ENCODE results near the gene KDM5C.

The KDM5C gene

GRCh38 chrX:53247928-53248327, 22.9 kb upstream of the KDM5C start:
- Histone ChIP-seq H3K27ac (ENCODE audit: low read depth, low read length) (no peak overlapping the region), H3K4me1 (ENCODE audit: insufficient read depth, low read length) (no peaks in the 10 kb centered on the region), H3K27me3 (ENCODE audit: insufficient read depth, low read length) (no peaks in the 10 kb centered on the region), H3K36me3 (ENCODE audit: insufficient read depth, low read length) (peaks cover 13% of the 10 kb centered on the region), H3K9me3 (ENCODE audit: insufficient read depth, low read depth, low read length) (no peaks in the 10 kb centered on the region), H3K4me3 (ENCODE audit: low read length) (no peak overlapping the region), H3K9ac (ENCODE audit: low read depth, low read length) (no peak overlapping the region)
- WGBS = 94% methylated on average over 10 of the region's 10 CpGs

- WGBS = 95% methylated on average over 2 of the region's 2 CpGs
- Histone ChIP-seq H3K27ac (ENCODE audit: low read depth, low read length) (no peak overlapping the region), H3K9ac (ENCODE audit: low read depth, low read length) (no peak overlapping the region), H3K4me3 (ENCODE audit: low read length) (no peak overlapping the region), H3K4me1 (ENCODE audit: insufficient read depth, low read length) (no peaks in the 10 kb centered on the region), H3K27me3 (ENCODE audit: insufficient read depth, low read length) (no peaks in the 10 kb centered on the region), H3K36me3 (ENCODE audit: insufficient read depth, low read length) (peaks cover 17% of the 10 kb centered on the region), H3K9me3 (ENCODE audit: insufficient read depth, low read depth, low read length) (no peaks in the 10 kb centered on the region)
Measured at GRCh38 chrX:53246231-53246630, 21.2 kb upstream of the KDM5C start.

GRCh38 chrX:53244610-53245009, 19.6 kb upstream of the KDM5C start:
- no peak overlapping the region for H3K27ac ChIP-seq (ENCODE audit: low read depth, low read length)
- no peaks in the 10 kb centered on the region for H3K4me1 ChIP-seq (ENCODE audit: insufficient read depth, low read length)
- H3K9ac ChIP-seq (ENCODE audit: low read depth, low read length) = no peak overlapping the region
- H3K4me3 ChIP-seq (ENCODE audit: low read length) = no peak overlapping the region
- no peaks in the 10 kb centered on the region for H3K27me3 ChIP-seq (ENCODE audit: insufficient read depth, low read length)
- no CpG with 5 or more reads among the region's 1 CpG for WGBS
- H3K9me3 ChIP-seq (ENCODE audit: insufficient read depth, low read depth, low read length) = no peaks in the 10 kb centered on the region
- H3K36me3 ChIP-seq (ENCODE audit: insufficient read depth, low read length) = peaks cover 22% of the 10 kb centered on the region

- H3K4me1 ChIP-seq (ENCODE audit: insufficient read depth, low read length) = no peaks in the 10 kb centered on the region
- H3K36me3 ChIP-seq (ENCODE audit: insufficient read depth, low read length) = peaks cover 17% of the 10 kb centered on the region
- no peak overlapping the region for H3K27ac ChIP-seq (ENCODE audit: low read depth, low read length)
- no peak overlapping the region for H3K4me3 ChIP-seq (ENCODE audit: low read length)
- H3K27me3 ChIP-seq (ENCODE audit: insufficient read depth, low read length) = no peaks in the 10 kb centered on the region
- no peak overlapping the region for H3K9ac ChIP-seq (ENCODE audit: low read depth, low read length)
- 95% methylated on average over 4 of the region's 4 CpGs for WGBS
- no peaks in the 10 kb centered on the region for H3K9me3 ChIP-seq (ENCODE audit: insufficient read depth, low read depth, low read length)
Measured at GRCh38 chrX:53242310-53242709, 17.3 kb upstream of the KDM5C start.

- Histone ChIP-seq H3K36me3 (ENCODE audit: insufficient read depth, low read length) (peaks cover 14% of the 10 kb centered on the region), H3K9ac (ENCODE audit: low read depth, low read length) (no peak overlapping the region), H3K4me3 (ENCODE audit: low read length) (no peak overlapping the region), H3K27me3 (ENCODE audit: insufficient read depth, low read length) (no peaks in the 10 kb centered on the region), H3K4me1 (ENCODE audit: insufficient read depth, low read length) (no peaks in the 10 kb centered on the region), H3K27ac (ENCODE audit: low read depth, low read length) (no peak overlapping the region), H3K9me3 (ENCODE audit: insufficient read depth, low read depth, low read length) (no peaks in the 10 kb centered on the region)
- 86% methylated on average over 7 of the region's 7 CpGs for WGBS
Measured at GRCh38 chrX:53241558-53241957, 16.6 kb upstream of the KDM5C start.

GRCh38 chrX:53239474-53239873, 14.5 kb upstream of the KDM5C start:
- WGBS = 87% methylated on average over 6 of the region's 6 CpGs
- no peaks in the 10 kb centered on the region for H3K9me3 ChIP-seq (ENCODE audit: insufficient read depth, low read depth, low read length)
- H3K4me3 ChIP-seq (ENCODE audit: low read length) = no peak overlapping the region
- H3K4me1 ChIP-seq (ENCODE audit: insufficient read depth, low read length) = no peaks in the 10 kb centered on the region
- no peaks in the 10 kb centered on the region for H3K27me3 ChIP-seq (ENCODE audit: insufficient read depth, low read length)
- no peak overlapping the region for H3K27ac ChIP-seq (ENCODE audit: low read depth, low read length)
- H3K9ac ChIP-seq (ENCODE audit: low read depth, low read length) = no peak overlapping the region
- peaks cover 13% of the 10 kb centered on the region for H3K36me3 ChIP-seq (ENCODE audit: insufficient read depth, low read length)

- no peaks in the 10 kb centered on the region for H3K27me3 ChIP-seq (ENCODE audit: insufficient read depth, low read length)
- WGBS = 82% methylated on average over 8 of the region's 10 CpGs
- H3K4me1 ChIP-seq (ENCODE audit: insufficient read depth, low read length) = no peaks in the 10 kb centered on the region
- H3K9ac ChIP-seq (ENCODE audit: low read depth, low read length) = no peak overlapping the region
- H3K27ac ChIP-seq (ENCODE audit: low read depth, low read length) = no peak overlapping the region
- H3K4me3 ChIP-seq (ENCODE audit: low read length) = no peak overlapping the region
- H3K36me3 ChIP-seq (ENCODE audit: insufficient read depth, low read length) = peaks cover 9% of the 10 kb centered on the region
- no peaks in the 10 kb centered on the region for H3K9me3 ChIP-seq (ENCODE audit: insufficient read depth, low read depth, low read length)
Measured at GRCh38 chrX:53237056-53237455, 12.0 kb upstream of the KDM5C start.

- no peak overlapping the region for H3K4me3 ChIP-seq (ENCODE audit: low read length)
- H3K9me3 ChIP-seq (ENCODE audit: insufficient read depth, low read depth, low read length) = no peaks in the 10 kb centered on the region
- 95% methylated on average over 20 of the region's 20 CpGs for WGBS
- peaks cover 5% of the 10 kb centered on the region for H3K36me3 ChIP-seq (ENCODE audit: insufficient read depth, low read length)
- no peaks in the 10 kb centered on the region for H3K27me3 ChIP-seq (ENCODE audit: insufficient read depth, low read length)
- no peak overlapping the region for H3K27ac ChIP-seq (ENCODE audit: low read depth, low read length)
- H3K4me1 ChIP-seq (ENCODE audit: insufficient read depth, low read length) = no peaks in the 10 kb centered on the region
- no peak overlapping the region for H3K9ac ChIP-seq (ENCODE audit: low read depth, low read length)
Measured at GRCh38 chrX:53236025-53236679, 11.1 kb upstream of the KDM5C start.

- Histone ChIP-seq H3K9ac (ENCODE audit: low read depth, low read length) (no peak overlapping the region), H3K4me3 (ENCODE audit: low read length) (no peak overlapping the region), H3K4me1 (ENCODE audit: insufficient read depth, low read length) (no peaks in the 10 kb centered on the region), H3K27ac (ENCODE audit: low read depth, low read length) (no peak overlapping the region), H3K9me3 (ENCODE audit: insufficient read depth, low read depth, low read length) (no peaks in the 10 kb centered on the region), H3K27me3 (ENCODE audit: insufficient read depth, low read length) (no peaks in the 10 kb centered on the region), H3K36me3 (ENCODE audit: insufficient read depth, low read length) (peaks cover 5% of the 10 kb centered on the region)
- 89% methylated on average over 11 of the region's 12 CpGs for WGBS
Measured at GRCh38 chrX:53235566-53235965, 10.6 kb upstream of the KDM5C start.

GRCh38 chrX:53234484-53234883, 9.5 kb upstream of the KDM5C start:
- no peaks in the 10 kb centered on the region for H3K36me3 ChIP-seq (ENCODE audit: insufficient read depth, low read length)
- H3K27me3 ChIP-seq (ENCODE audit: insufficient read depth, low read length) = no peaks in the 10 kb centered on the region
- H3K4me1 ChIP-seq (ENCODE audit: insufficient read depth, low read length) = no peaks in the 10 kb centered on the region
- no peak overlapping the region for H3K27ac ChIP-seq (ENCODE audit: low read depth, low read length)
- no peak overlapping the region for H3K9ac ChIP-seq (ENCODE audit: low read depth, low read length)
- H3K9me3 ChIP-seq (ENCODE audit: insufficient read depth, low read depth, low read length) = no peaks in the 10 kb centered on the region
- H3K4me3 ChIP-seq (ENCODE audit: low read length) = no peak overlapping the region
- WGBS = 96% methylated on average over 9 of the region's 9 CpGs

GRCh38 chrX:53233536-53233935, 8.5 kb upstream of the KDM5C start:
- 89% methylated on average over 9 of the region's 9 CpGs for WGBS
- H3K4me1 ChIP-seq (ENCODE audit: insufficient read depth, low read length) = no peaks in the 10 kb centered on the region
- no peaks in the 10 kb centered on the region for H3K36me3 ChIP-seq (ENCODE audit: insufficient read depth, low read length)
- H3K9me3 ChIP-seq (ENCODE audit: insufficient read depth, low read depth, low read length) = no peaks in the 10 kb centered on the region
- H3K27ac ChIP-seq (ENCODE audit: low read depth, low read length) = no peak overlapping the region
- no peak overlapping the region for H3K4me3 ChIP-seq (ENCODE audit: low read length)
- H3K9ac ChIP-seq (ENCODE audit: low read depth, low read length) = no peak overlapping the region
- no peaks in the 10 kb centered on the region for H3K27me3 ChIP-seq (ENCODE audit: insufficient read depth, low read length)

GRCh38 chrX:53230116-53230515, 5.1 kb upstream of the KDM5C start:
- no peak overlapping the region for H3K9ac ChIP-seq (ENCODE audit: low read depth, low read length)

More at GRCh38 chrX:53230116-53230515, 5.1 kb upstream of the KDM5C start:
- 82% methylated on average over 4 of the region's 5 CpGs for WGBS
- Histone ChIP-seq H3K27me3 (ENCODE audit: insufficient read depth, low read length) (no peaks in the 10 kb centered on the region), H3K9me3 (ENCODE audit: insufficient read depth, low read depth, low read length) (no peaks in the 10 kb centered on the region), H3K36me3 (ENCODE audit: insufficient read depth, low read length) (no peaks in the 10 kb centered on the region), H3K27ac (ENCODE audit: low read depth, low read length) (no peak overlapping the region), H3K4me1 (ENCODE audit: insufficient read depth, low read length) (peaks cover 3% of the 10 kb centered on the region; the same call in 1 of the 2 replicates), H3K4me3 (ENCODE audit: low read length) (no peak overlapping the region)
